Left hindlimb (tissue), 1 donor: ENCODE data around the gene NT5DC3.
"Not testable (repeated sequence)": the region's sequence is repeated elsewhere in the genome, so short reads cannot be mapped to it uniquely, and the experiment has no call there.

Experiments used
- DNase-seq: peaks from one replicate; pipeline ENCODE4 v3.0.0-alpha.2; 2018

Gene NT5DC3

GRCh38 chr12:103830730-103831320 lies 10.2 kb downstream of the NT5DC3 start:
- DNase-seq = no peak

GRCh38 chr12:103830025-103830725 lies 10.9 kb downstream of the NT5DC3 start:
- no peak for DNase-seq

- no peak for DNase-seq
Observed at GRCh38 chr12:103829092-103829491, 11.9 kb downstream of the NT5DC3 start.

GRCh38 chr12:103827911-103828391 lies 13.1 kb downstream of the NT5DC3 start:
- DNase-seq = no peak

GRCh38 chr12:103824845-103825244 lies 16.2 kb downstream of the NT5DC3 start:
- DNase-seq = no peak

- DNase-seq = no peak
Observed at GRCh38 chr12:103824290-103824689, 16.7 kb downstream of the NT5DC3 start.

GRCh38 chr12:103823871-103824270 lies 17.2 kb downstream of the NT5DC3 start:
- DNase-seq = no peak

GRCh38 chr12:103821773-103822172 lies 19.3 kb downstream of the NT5DC3 start:
- DNase-seq = no peak

- no peak for DNase-seq
Observed at GRCh38 chr12:103820881-103821489, 20.0 kb downstream of the NT5DC3 start.

- no peak for DNase-seq
Observed at GRCh38 chr12:103820361-103820760, 20.7 kb downstream of the NT5DC3 start.

- no peak for DNase-seq
Observed at GRCh38 chr12:103819892-103820291, 21.1 kb downstream of the NT5DC3 start.

GRCh38 chr12:103819312-103819711 lies 21.7 kb downstream of the NT5DC3 start:
- DNase-seq = no peak

- DNase-seq = no peak
Observed at GRCh38 chr12:103817791-103818190, 23.2 kb downstream of the NT5DC3 start.

GRCh38 chr12:103816663-103817062 lies 24.4 kb downstream of the NT5DC3 start:
- DNase-seq = no peak

- no peak for DNase-seq
Observed at GRCh38 chr12:103814436-103814835, 26.6 kb downstream of the NT5DC3 start.

- no peak for DNase-seq
Observed at GRCh38 chr12:103813949-103814348, 27.1 kb downstream of the NT5DC3 start.

GRCh38 chr12:103813426-103813825 lies 27.6 kb downstream of the NT5DC3 start:
- no peak for DNase-seq

- no peak for DNase-seq
Observed at GRCh38 chr12:103812789-103813188, 28.2 kb downstream of the NT5DC3 start.

- no peak for DNase-seq
Observed at GRCh38 chr12:103811791-103812190, 29.2 kb downstream of the NT5DC3 start.

- no peak for DNase-seq
Observed at GRCh38 chr12:103810111-103810510, 30.9 kb downstream of the NT5DC3 start.

- not testable (repeated sequence) for DNase-seq
Observed at GRCh38 chr12:103809639-103810038, 31.4 kb downstream of the NT5DC3 start.

- no peak for DNase-seq
Observed at GRCh38 chr12:103809154-103809553, 31.9 kb downstream of the NT5DC3 start.

GRCh38 chr12:103808239-103808880 lies 32.7 kb downstream of the NT5DC3 start:
- DNase-seq = no peak
